K562 (cell line): ENCODE measurements around the gene IGF2. TPM values are rescaled to one million over a fixed set of nuclear protein-coding genes. Genes with fewer than 3 reads are reported as not detected.

Source experiments
- ATAC-seq: fragments of 200-7000 bp; cut with Tn5 transposase; 3 replicates; pipeline ENCODE4 v1.9.1; 2020; ENCODE audit warnings: moderate library complexity
- BruUV-seq: library from RNA; stranded (reverse); fragments of 400-500 nt; replicated peaks from 2 replicates; lab custom pipeline; 2021; lab: Mats Ljungman, UMichigan
- CTCF ChIA-PET: fragments of 300-600 bp; formaldehyde crosslinking; extraction: SDS; loops from one replicate; lab custom pipeline; 2021; ENCODE audit warnings: low intra/inter-chr PET ratio; lab: Yijun Ruan, JAX
- POLR2A ChIA-PET: fragments of 300-600, 350-650 bp; sonication (Branson Sonifier 250); formaldehyde crosslinking; extraction: SDS; loops from one replicate; lab custom pipeline; 2021; ENCODE audit warnings: antibody characterized with exemption, inconsistent platforms; lab: Yijun Ruan, JAX
- DNase-seq, 4 experiments: peaks; one replicate each; pipeline versions ENCODE4 v3.0.0 to v3.0.0-alpha.2; 2011 to 2018; ENCODE audit warnings: low spot score in 3 of 4, mixed read lengths in 3 of 4; ENCODE audit errors: extremely low read depth in 1 of 4
- FAIRE-seq: peaks from 2 replicates; lab custom pipeline; 2011; peaks lifted over from hg19 to GRCh38; lab: Jason Lieb, UNC
- H2AFZ ChIP-seq: 2 replicates; pipeline ENCODE4 v1.6.0; 2011; ENCODE audit warnings: low read depth, low read length, control low read depth, inconsistent platforms
- H3K27ac ChIP-seq: fragments of 200-600 bp; 3 replicates; pipeline ENCODE4 v1.8.0; 2011; ENCODE audit warnings: low read depth, mild to moderate bottlenecking, control low read depth, inconsistent platforms, low read length, moderate library complexity, mixed read lengths; ENCODE audit errors: extremely low read depth
- H3K27me3 ChIP-seq, 2 experiments: fragments of 300-600 bp in 1 of 2; 2 replicates in 1 of 2; 3 replicates in 1 of 2; pipeline versions ENCODE4 v1.6.0 to v1.8.0; 2011; ENCODE audit warnings: inconsistent platforms in 2 of 2, low read length in 2 of 2, mild to moderate bottlenecking in 1 of 2, mixed read lengths in 1 of 2, moderate library complexity in 1 of 2; ENCODE audit not compliant: control insufficient read depth in 2 of 2, insufficient read depth in 2 of 2
- H3K36me3 ChIP-seq: fragments of 300-600 bp; 3 replicates; pipeline ENCODE4 v1.8.0; 2011; ENCODE audit warnings: mild to moderate bottlenecking, low read length, inconsistent platforms; ENCODE audit not compliant: control insufficient read depth, insufficient read depth
- H3K4me1 ChIP-seq, 2 experiments: fragments of 200-600 bp in 1 of 2; replicated peaks in 1 of 2; 2 replicates in 1 of 2; 3 replicates in 1 of 2; pipeline versions ENCODE4 v1.5.1 to v1.8.0; 2011; ENCODE audit warnings: inconsistent platforms in 2 of 2, low read length in 2 of 2, mild to moderate bottlenecking in 1 of 2, mixed read lengths in 1 of 2, moderate library complexity in 1 of 2; ENCODE audit not compliant: control insufficient read depth in 2 of 2, insufficient read depth in 2 of 2
- H3K4me2 ChIP-seq: 2 replicates; pipeline ENCODE4 v1.6.1; 2011; ENCODE audit warnings: low read length, control low read depth, inconsistent platforms, mixed read lengths; ENCODE audit not compliant: insufficient read depth
- H3K4me3 ChIP-seq: fragments of 200-600 bp; sonication (generic), shearing (Covaris generic); 2 replicates; pipeline ENCODE4 v1.5.1; 2016; ENCODE audit warnings: control low read depth, inconsistent platforms
- H3K79me2 ChIP-seq: fragments of 200-600 bp; 3 replicates; pipeline ENCODE4 v1.8.0; 2011; ENCODE audit warnings: low read length, inconsistent platforms; ENCODE audit not compliant: control insufficient read depth, insufficient read depth
- H3K9ac ChIP-seq, 2 experiments: 2 replicates each; pipeline versions ENCODE4 v1.6.0 to v1.6.1; 2011; ENCODE audit warnings: low read depth in 2 of 2, low read length in 2 of 2, control low read depth in 1 of 2, inconsistent platforms in 1 of 2, mild to moderate bottlenecking in 1 of 2, mixed read lengths in 1 of 2; ENCODE audit not compliant: insufficient read depth in 1 of 2
- H3K9me1 ChIP-seq: one replicate; pipeline ENCODE4 v1.6.0; 2011; ENCODE audit warnings: inconsistent platforms, mild to moderate bottlenecking, low read length, moderate library complexity; ENCODE audit not compliant: control insufficient read depth, insufficient read depth
- H3K9me3 ChIP-seq: replicated peaks from 2 replicates; pipeline ENCODE4 v1.5.1; 2011; ENCODE audit warnings: low read depth, low read length, inconsistent platforms; ENCODE audit not compliant: control insufficient read depth, insufficient read depth
- H4K20me1 ChIP-seq: replicated peaks from 2 replicates; pipeline ENCODE4 v1.6.1; 2011; ENCODE audit warnings: low read length, inconsistent platforms, mixed read lengths; ENCODE audit not compliant: control insufficient read depth, insufficient read depth
- MGA ChIP-seq: fragments of 450-650 bp; IDR thresholded peaks from 2 replicates; pipeline ENCODE4 v1.6.1; 2016; ENCODE audit warnings: mild to moderate bottlenecking, moderate library complexity
- PHF20 ChIP-seq: fragments of 450-650 bp; IDR thresholded peaks from 2 replicates; pipeline ENCODE4 v1.6.1; 2018; ENCODE audit not compliant: partially characterized antibody
- PRPF4 ChIP-seq: fragments of 200-400 bp; formaldehyde crosslinking; IDR thresholded peaks from one replicate; pipeline ENCODE4 v1.6.1; 2017; ENCODE audit warnings: low read length, low read depth, mild to moderate bottlenecking; ENCODE audit not compliant: insufficient read depth, poor library complexity, severe bottlenecking
- RBM39 ChIP-seq: fragments of 200-400 bp; formaldehyde crosslinking; optimal IDR thresholded peaks from 2 replicates; pipeline ENCODE3; 2018; ENCODE audit warnings: low read depth, low read length
- U2AF1 ChIP-seq: fragments of 200-400 bp; formaldehyde crosslinking; optimal IDR thresholded peaks from 2 replicates; pipeline ENCODE3; 2017; ENCODE audit warnings: mild to moderate bottlenecking, low read depth, low read length, moderate library complexity
- ZNF583 ChIP-seq: fragments of 250-450 bp; sonication (Bioruptor Pico); IDR thresholded peaks from 2 replicates; pipeline ENCODE4 v1.4.0; 2020
- WGBS: fragments of 100-300 bp; shearing (Covaris generic); methylation state at CpG from one replicate; pipeline ENCODE4 v1.1.6; 2016; ENCODE audit warnings: low coverage, mixed read lengths; ENCODE audit not compliant: insufficient coverage; ENCODE audit errors: missing lambda C conversion rate; 5-methylcytosine and 5-hydroxymethylcytosine counted together
- in situ Hi-C: fragments of 300-500 bp; cut with MboI; formaldehyde crosslinking; loops from 4 replicates; pipeline ENCODE4 v1.15.0; 2018; ENCODE audit warnings: inconsistent platforms, mixed read lengths
- intact Hi-C: fragments of 100-400 bp; cut with micrococcal nuclease; formaldehyde crosslinking; loops from 2 replicates; pipeline ENCODE4 v1.14.2; 2022
- polyA plus RNA-seq, 8 experiments: library from polyadenylated mRNA; depleted of rRNA in 4 of 8; stranded (reverse) in 5 of 8; unstranded in 3 of 8; fragments of >200 nt; fragmentation: Nextera tagmentation in 2 of 8; fragmentation: Illumina TruSeq in 1 of 8; extraction: Ambion mirVana in 2 of 8; extraction: Trizol in 1 of 8; gene quantifications; 2 replicates each; pipeline versions ENCODE4 v1.2.1 to v1.2.3, GENCODE V29; 2011 to 2014; ENCODE audit warnings: inconsistent platforms in 1 of 8, missing spikeins in 1 of 8
- total RNA-seq, 7 experiments: library from RNA; depleted of rRNA in 6 of 7; stranded (reverse); fragments of >200 nt in 6 of 7; fragmentation: Illumina TruSeq in 2 of 7; extraction: Trizol in 2 of 7; gene quantifications; 2 replicates each; pipeline versions ENCODE4 v1.2.1 to v1.2.3, GENCODE V29; 2011 to 2021; ENCODE audit warnings: low replicate concordance in 1 of 7

IGF2 gene
- total and polyA plus RNA-seq, 9 of the 15 experiments (the other 6 are each of a cell fraction or from before 2014, with no cell fraction given), result 0.16 TPM; not detected in 8

- TF ChIP-seq PRPF4 (no peak), ZNF583 (no peak)
- TF ChIP-seq, all 486 proteins: peak for 0
Measured at GRCh38 chr11:2132246-2132645, 6.9 kb downstream of the IGF2 start (continued).

- DNase-seq, result no peak
- H3K36me3 ChIP-seq, result no peaks in the 10 kb centered on the region
- in situ Hi-C loops, result no loop called here
- no peak overlapping the region for H3K9ac ChIP-seq
- WGBS, result 16% methylated on average over 27 of the region's 28 CpGs
- no peak overlapping the region for H3K4me2 ChIP-seq
- no peak for ATAC-seq
- peaks cover 0 to 14% of the 10 kb centered on the region in 2 experiments; a peak in 1 of 5 replicates for H3K4me1 ChIP-seq
- H3K9me3 ChIP-seq, result 0 out of 2 replicates have a peak, but pooled peaks cover 3% of the 10 kb centered on the region
- no peaks in the 10 kb centered on the region for H3K9me1 ChIP-seq
- H3K79me2 ChIP-seq, result no peaks in the 10 kb centered on the region
- CTCF ChIA-PET, result no interaction called here
- FAIRE-seq, result no peak
- no peak overlapping the region for H2AFZ ChIP-seq
- POLR2A ChIA-PET, result no interaction called here
- H3K4me3 ChIP-seq, result no peak overlapping the region
- no peaks in the 10 kb centered on the region for H4K20me1 ChIP-seq
- H3K27ac ChIP-seq, result no peak overlapping the region
- H3K27me3 ChIP-seq, result peaks cover 7 to 51% of the 10 kb centered on the region in 2 experiments; a peak in 3 of 5 replicates
- BruUV-seq, result no TSS peak
- intact Hi-C loops, result no loop called here
- TF ChIP-seq PHF20 (peak; percentile 24), MGA (no peak), U2AF1 (no peak), RBM39 (no peak)
Measured at GRCh38 chr11:2131371-2132236, 7.6 kb downstream of the IGF2 start.
